HFF-Myc (cell line): ENCODE measurements around the gene YJU2.
"Not testable (repeated sequence)": the region's sequence is repeated elsewhere in the genome, so short reads cannot be mapped to it uniquely, and the experiment has no call there.

Experiments
- DNase-seq: peaks from one replicate; pipeline ENCODE4 v3.0.0-alpha.2; 2011; ENCODE audit warnings: low read depth; ENCODE audit errors: extremely low read depth
- H3K4me3 ChIP-seq: replicated peaks from 2 replicates; pipeline ENCODE4 v1.5.1; 2011; ENCODE audit warnings: low read depth, mild to moderate bottlenecking, control low read depth, low read length
- CTCF ChIP-seq: IDR thresholded peaks from 2 replicates; pipeline ENCODE4 v1.5.1; 2012; ENCODE audit warnings: mild to moderate bottlenecking, low read depth, low read length, control low read depth; ENCODE audit errors: missing control alignments

Gene YJU2

GRCh38 chr19:4279530-4280422, 32.9 kb downstream of the YJU2 start:
- DNase-seq = no peak
- no peak overlapping the region for H3K4me3 ChIP-seq

GRCh38 chr19:4284176-4284958, 37.5 kb downstream of the YJU2 start:
- no peak overlapping the region for H3K4me3 ChIP-seq
- TF ChIP-seq CTCF = no peak
- no peak for DNase-seq

More at GRCh38 chr19:4279530-4280422, 32.9 kb downstream of the YJU2 start:
- TF ChIP-seq CTCF = no peak

GRCh38 chr19:4284974-4285373, 38.1 kb downstream of the YJU2 start:
- no peak for TF ChIP-seq CTCF
- H3K4me3 ChIP-seq = no peak overlapping the region
- DNase-seq = no peak

GRCh38 chr19:4286141-4286540, 39.3 kb downstream of the YJU2 start:
- H3K4me3 ChIP-seq, DNase-seq: not testable (repeated sequence)

- H3K4me3 ChIP-seq = no peak overlapping the region
- DNase-seq = no peak
- TF ChIP-seq CTCF = no peak
Measured at GRCh38 chr19:4288091-4288777, 41.4 kb downstream of the YJU2 start.

- no peak for DNase-seq
- no peak overlapping the region for H3K4me3 ChIP-seq
- TF ChIP-seq CTCF = no peak
Measured at GRCh38 chr19:4291184-4291732, 44.4 kb downstream of the YJU2 start.
